Endothelial cell of umbilical vein (primary cell): ENCODE measurements around the gene UBP1.

ENCODE experiments used
- POLR2A ChIP-seq: IDR thresholded peaks from 2 replicates; pipeline ENCODE4 v1.6.1; 2012; ENCODE audit warnings: low read depth, mild to moderate bottlenecking, control low read depth, low read length
- POLR2AphosphoS5 ChIP-seq: IDR thresholded peaks from 2 replicates; pipeline ENCODE4 v1.6.1; 2012; ENCODE audit warnings: low read depth, mild to moderate bottlenecking, control low read depth, low read length, moderate library complexity; ENCODE audit not compliant: insufficient read depth
- TF ChIP-seq, protein P1 (sequence below), 2 donors: IDR thresholded peaks; 1 replicate in 1 of 2; 2 replicates in 1 of 2; pipeline ENCODE4 v1.5.1; 2011; ENCODE audit warnings: low read length in 2 of 2, mild to moderate bottlenecking in 2 of 2, moderate library complexity in 2 of 2, control low read depth in 1 of 2, inconsistent platforms in 1 of 2, low read depth in 1 of 2; ENCODE audit not compliant: insufficient read depth in 1 of 2; ENCODE audit errors: extremely low read depth in 1 of 2
- TF ChIP-seq, protein P2 (sequence below): IDR thresholded peaks from 2 replicates; pipeline ENCODE4 v1.6.1; 2011; ENCODE audit not compliant: insufficient read depth, insufficient read length

DNA sequence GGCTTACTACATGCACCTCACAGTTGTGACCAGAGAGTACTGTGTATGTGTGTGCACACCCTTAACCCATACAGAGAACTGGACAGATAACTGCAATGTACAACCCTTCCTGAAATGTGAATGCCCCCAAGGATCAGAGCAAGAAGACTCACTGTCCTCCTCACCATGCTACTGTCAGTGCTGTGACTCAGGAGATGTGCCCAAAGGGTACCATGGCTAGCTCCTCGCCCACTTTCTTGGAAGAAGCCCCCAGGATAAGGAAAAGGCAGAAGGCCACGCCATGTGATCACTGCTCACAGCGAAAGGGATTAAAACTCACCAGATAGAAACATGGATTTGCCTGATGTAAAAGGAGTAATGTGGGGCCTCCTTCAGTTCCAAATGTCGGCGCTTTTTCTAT is 41.8 kb downstream of the UBP1 start:
- TF ChIP-seq, protein P1, sequence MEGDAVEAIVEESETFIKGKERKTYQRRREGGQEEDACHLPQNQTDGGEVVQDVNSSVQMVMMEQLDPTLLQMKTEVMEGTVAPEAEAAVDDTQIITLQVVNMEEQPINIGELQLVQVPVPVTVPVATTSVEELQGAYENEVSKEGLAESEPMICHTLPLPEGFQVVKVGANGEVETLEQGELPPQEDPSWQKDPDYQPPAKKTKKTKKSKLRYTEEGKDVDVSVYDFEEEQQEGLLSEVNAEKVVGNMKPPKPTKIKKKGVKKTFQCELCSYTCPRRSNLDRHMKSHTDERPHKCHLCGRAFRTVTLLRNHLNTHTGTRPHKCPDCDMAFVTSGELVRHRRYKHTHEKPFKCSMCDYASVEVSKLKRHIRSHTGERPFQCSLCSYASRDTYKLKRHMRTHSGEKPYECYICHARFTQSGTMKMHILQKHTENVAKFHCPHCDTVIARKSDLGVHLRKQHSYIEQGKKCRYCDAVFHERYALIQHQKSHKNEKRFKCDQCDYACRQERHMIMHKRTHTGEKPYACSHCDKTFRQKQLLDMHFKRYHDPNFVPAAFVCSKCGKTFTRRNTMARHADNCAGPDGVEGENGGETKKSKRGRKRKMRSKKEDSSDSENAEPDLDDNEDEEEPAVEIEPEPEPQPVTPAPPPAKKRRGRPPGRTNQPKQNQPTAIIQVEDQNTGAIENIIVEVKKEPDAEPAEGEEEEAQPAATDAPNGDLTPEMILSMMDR (IDR thresholded peaks at IDR 0.05; ENCODE audit: extremely low read depth in 1 of 2, insufficient read depth in 1 of 2, low read depth in 1 of 2, low read length in 2 of 2), result no peak
- TF ChIP-seq, protein P2, sequence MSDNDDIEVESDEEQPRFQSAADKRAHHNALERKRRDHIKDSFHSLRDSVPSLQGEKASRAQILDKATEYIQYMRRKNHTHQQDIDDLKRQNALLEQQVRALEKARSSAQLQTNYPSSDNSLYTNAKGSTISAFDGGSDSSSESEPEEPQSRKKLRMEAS, result no peak
- TF ChIP-seq POLR2A (no peak), POLR2AphosphoS5 (no peak)
